Body of pancreas (tissue), 4 donors: ENCODE data around the gene FOXL3.

Experiments
- POLR2A ChIP-seq, 3 donors: fragments of 450-650 bp; IDR thresholded peaks; one replicate each; pipeline ENCODE4 v1.6.1; 2016; ENCODE audit warnings: antibody characterized with exemption in 3 of 3, mild to moderate bottlenecking in 2 of 3
- TF ChIP-seq, protein P1 (sequence below), 7 experiments: fragments of 450-650 bp in 4 of 7; fragments of 200-600 bp in 3 of 7; sonication (generic) in 3 of 7; IDR thresholded peaks; one replicate each; pipeline ENCODE4 v1.5.1; 2016 to 2019; ENCODE audit warnings: antibody characterized with exemption in 7 of 7

DNA sequence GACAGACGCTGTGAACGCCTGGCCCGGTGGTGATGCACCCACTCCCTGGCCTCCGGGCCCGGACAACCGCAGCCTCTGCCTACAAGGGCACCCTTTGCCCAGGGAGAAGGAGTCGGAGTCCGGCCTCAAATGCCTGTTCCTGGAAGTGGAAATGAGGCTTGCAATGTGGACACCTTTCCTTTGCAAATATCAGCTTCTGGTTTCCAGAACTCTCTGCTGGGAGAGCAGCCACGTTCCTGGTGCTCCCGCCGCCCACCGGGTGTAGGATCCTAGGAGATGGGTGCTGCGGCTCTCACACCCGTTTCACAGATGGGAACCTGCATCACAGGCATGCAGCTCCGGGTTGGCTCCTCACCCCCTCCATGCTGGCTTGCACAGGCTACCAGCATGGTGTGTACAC lies 2.9 kb downstream of the FOXL3 start:
- no peak for TF ChIP-seq POLR2A (IDR thresholded peaks at IDR 0.05)
- TF ChIP-seq, protein P1, sequence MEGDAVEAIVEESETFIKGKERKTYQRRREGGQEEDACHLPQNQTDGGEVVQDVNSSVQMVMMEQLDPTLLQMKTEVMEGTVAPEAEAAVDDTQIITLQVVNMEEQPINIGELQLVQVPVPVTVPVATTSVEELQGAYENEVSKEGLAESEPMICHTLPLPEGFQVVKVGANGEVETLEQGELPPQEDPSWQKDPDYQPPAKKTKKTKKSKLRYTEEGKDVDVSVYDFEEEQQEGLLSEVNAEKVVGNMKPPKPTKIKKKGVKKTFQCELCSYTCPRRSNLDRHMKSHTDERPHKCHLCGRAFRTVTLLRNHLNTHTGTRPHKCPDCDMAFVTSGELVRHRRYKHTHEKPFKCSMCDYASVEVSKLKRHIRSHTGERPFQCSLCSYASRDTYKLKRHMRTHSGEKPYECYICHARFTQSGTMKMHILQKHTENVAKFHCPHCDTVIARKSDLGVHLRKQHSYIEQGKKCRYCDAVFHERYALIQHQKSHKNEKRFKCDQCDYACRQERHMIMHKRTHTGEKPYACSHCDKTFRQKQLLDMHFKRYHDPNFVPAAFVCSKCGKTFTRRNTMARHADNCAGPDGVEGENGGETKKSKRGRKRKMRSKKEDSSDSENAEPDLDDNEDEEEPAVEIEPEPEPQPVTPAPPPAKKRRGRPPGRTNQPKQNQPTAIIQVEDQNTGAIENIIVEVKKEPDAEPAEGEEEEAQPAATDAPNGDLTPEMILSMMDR (IDR thresholded peaks at IDR 0.05): no peak
